ENCODE results near the gene BBS9.

The BBS9 gene

GRCh38 chr7:33604056-33604455, 474.7 kb downstream of the BBS9 start:
- Histone ChIP-seq H3K36me3 (ENCODE audit: low read length) (no peaks in the 10 kb centered on the region; the same call in 1 of the 2 replicates), H3K9me3 (ENCODE audit: insufficient read depth, low read length) (no peaks in the 10 kb centered on the region), H3K27ac (ENCODE audit: low read depth, low read length) (no peak overlapping the region), H3K9ac (ENCODE audit: low read length) (no peak overlapping the region), H3K4me3 (ENCODE audit: insufficient read depth, low read length, poor library complexity, severe bottlenecking) (no peak overlapping the region), H3K79me2 (ENCODE audit: insufficient read depth, low read length) (no peaks in the 10 kb centered on the region), H4K20me1 (ENCODE audit: low read depth, low read length) (no peaks in the 10 kb centered on the region), H3K9me2 (replicated peaks; ENCODE audit: insufficient read depth, low read length) (no peaks in the 10 kb centered on the region), H3K27me3 (ENCODE audit: low read length) (no peaks in the 10 kb centered on the region), H2AFZ (ENCODE audit: low read depth, low read length, severe bottlenecking) (no peak overlapping the region), H3F3A (ENCODE audit: insufficient read depth) (no peaks in the 10 kb centered on the region), H3K4me2 (ENCODE audit: low read depth, low read length, poor library complexity, severe bottlenecking) (no peak overlapping the region)
- no peak for TF ChIP-seq EZH2phosphoT487 (conservative IDR thresholded peaks at IDR 0.05; ENCODE audit: low read length)
- TF ChIP-seq CTCF (IDR thresholded peaks at IDR 0.05; ENCODE audit: insufficient read depth, low read length, poor library complexity, severe bottlenecking) = no peak

- H3K9me2 ChIP-seq (replicated peaks; ENCODE audit: insufficient read depth, low read length) = no peaks in the 10 kb centered on the region
- H3K9ac ChIP-seq (ENCODE audit: low read length) = no peak overlapping the region
- no peak overlapping the region for H3K27ac ChIP-seq (ENCODE audit: low read depth, low read length)
- H2AFZ ChIP-seq (ENCODE audit: low read depth, low read length, severe bottlenecking) = no peak overlapping the region
- H3K4me3 ChIP-seq (ENCODE audit: insufficient read depth, low read length, poor library complexity, severe bottlenecking) = no peak overlapping the region
- no peaks in the 10 kb centered on the region; the same call in 1 of the 2 replicates for H3K36me3 ChIP-seq (ENCODE audit: low read length)
- H3K79me2 ChIP-seq (ENCODE audit: insufficient read depth, low read length) = no peaks in the 10 kb centered on the region
- no peaks in the 10 kb centered on the region for H3F3A ChIP-seq (ENCODE audit: insufficient read depth)
- no peaks in the 10 kb centered on the region for H3K9me3 ChIP-seq (ENCODE audit: insufficient read depth, low read length)
- H3K27me3 ChIP-seq (ENCODE audit: low read length) = no peaks in the 10 kb centered on the region
- H4K20me1 ChIP-seq (ENCODE audit: low read depth, low read length) = no peaks in the 10 kb centered on the region
- no peak overlapping the region for H3K4me2 ChIP-seq (ENCODE audit: low read depth, low read length, poor library complexity, severe bottlenecking)
- no peak for TF ChIP-seq EZH2phosphoT487 (conservative IDR thresholded peaks at IDR 0.05; ENCODE audit: low read length)
Observed at GRCh38 chr7:33610918-33611317, 481.6 kb downstream of the BBS9 start.

GRCh38 chr7:33612442-33612841, 483.1 kb downstream of the BBS9 start:
- no peak overlapping the region for H3K4me3 ChIP-seq (ENCODE audit: insufficient read depth, low read length, poor library complexity, severe bottlenecking)
- no peaks in the 10 kb centered on the region for H3K27me3 ChIP-seq (ENCODE audit: low read length)
- H3K9me3 ChIP-seq (ENCODE audit: insufficient read depth, low read length) = no peaks in the 10 kb centered on the region
- no peaks in the 10 kb centered on the region for H4K20me1 ChIP-seq (ENCODE audit: low read depth, low read length)
- H2AFZ ChIP-seq (ENCODE audit: low read depth, low read length, severe bottlenecking) = no peak overlapping the region
- H3K9ac ChIP-seq (ENCODE audit: low read length) = no peak overlapping the region
- no peaks in the 10 kb centered on the region for H3K9me2 ChIP-seq (replicated peaks; ENCODE audit: insufficient read depth, low read length)
- H3F3A ChIP-seq (ENCODE audit: insufficient read depth) = no peaks in the 10 kb centered on the region
- H3K79me2 ChIP-seq (ENCODE audit: insufficient read depth, low read length) = no peaks in the 10 kb centered on the region
- H3K36me3 ChIP-seq (ENCODE audit: low read length) = no peaks in the 10 kb centered on the region; the same call in 1 of the 2 replicates
- no peak for TF ChIP-seq CTCF (IDR thresholded peaks at IDR 0.05; ENCODE audit: insufficient read depth, low read length, poor library complexity, severe bottlenecking)
- no peak for TF ChIP-seq EZH2phosphoT487 (conservative IDR thresholded peaks at IDR 0.05; ENCODE audit: low read length)
- no peak overlapping the region for H3K27ac ChIP-seq (ENCODE audit: low read depth, low read length)
- no peak overlapping the region for H3K4me2 ChIP-seq (ENCODE audit: low read depth, low read length, poor library complexity, severe bottlenecking)

- H2AFZ ChIP-seq (ENCODE audit: low read depth, low read length, severe bottlenecking) = no peak overlapping the region
- no peak overlapping the region for H3K4me2 ChIP-seq (ENCODE audit: low read depth, low read length, poor library complexity, severe bottlenecking)
- TF ChIP-seq EZH2phosphoT487 (conservative IDR thresholded peaks at IDR 0.05; ENCODE audit: low read length) (no peak), CTCF (IDR thresholded peaks at IDR 0.05; ENCODE audit: insufficient read depth, low read length, poor library complexity, severe bottlenecking) (no peak)
- no peaks in the 10 kb centered on the region for H3K79me2 ChIP-seq (ENCODE audit: insufficient read depth, low read length)
- H3F3A ChIP-seq (ENCODE audit: insufficient read depth) = no peaks in the 10 kb centered on the region
- H4K20me1 ChIP-seq (ENCODE audit: low read depth, low read length) = no peaks in the 10 kb centered on the region
- no peak overlapping the region for H3K9ac ChIP-seq (ENCODE audit: low read length)
- H3K27ac ChIP-seq (ENCODE audit: low read depth, low read length) = no peak overlapping the region
- H3K9me3 ChIP-seq (ENCODE audit: insufficient read depth, low read length) = no peaks in the 10 kb centered on the region
- H3K4me3 ChIP-seq (ENCODE audit: insufficient read depth, low read length, poor library complexity, severe bottlenecking) = no peak overlapping the region
- H3K9me2 ChIP-seq (replicated peaks; ENCODE audit: insufficient read depth, low read length) = no peaks in the 10 kb centered on the region
- H3K36me3 ChIP-seq (ENCODE audit: low read length) = no peaks in the 10 kb centered on the region
- H3K27me3 ChIP-seq (ENCODE audit: low read length) = no peaks in the 10 kb centered on the region
Observed at GRCh38 chr7:33614357-33615117, 485.2 kb downstream of the BBS9 start.

Data from SU-DHL-6 (cell line).